ENCODE measurements around the gene MSL1. TPM values are rescaled to one million over a fixed set of nuclear protein-coding genes. Genes with fewer than 3 reads are reported as not detected.

Gene MSL1
- polyA plus RNA-seq, 1 donor from 2014 or later: 137 TPM

GRCh38 chr17:40168262-40168832 is 46.6 kb downstream of the MSL1 start (continued):
- TF ChIP-seq, protein P1, sequence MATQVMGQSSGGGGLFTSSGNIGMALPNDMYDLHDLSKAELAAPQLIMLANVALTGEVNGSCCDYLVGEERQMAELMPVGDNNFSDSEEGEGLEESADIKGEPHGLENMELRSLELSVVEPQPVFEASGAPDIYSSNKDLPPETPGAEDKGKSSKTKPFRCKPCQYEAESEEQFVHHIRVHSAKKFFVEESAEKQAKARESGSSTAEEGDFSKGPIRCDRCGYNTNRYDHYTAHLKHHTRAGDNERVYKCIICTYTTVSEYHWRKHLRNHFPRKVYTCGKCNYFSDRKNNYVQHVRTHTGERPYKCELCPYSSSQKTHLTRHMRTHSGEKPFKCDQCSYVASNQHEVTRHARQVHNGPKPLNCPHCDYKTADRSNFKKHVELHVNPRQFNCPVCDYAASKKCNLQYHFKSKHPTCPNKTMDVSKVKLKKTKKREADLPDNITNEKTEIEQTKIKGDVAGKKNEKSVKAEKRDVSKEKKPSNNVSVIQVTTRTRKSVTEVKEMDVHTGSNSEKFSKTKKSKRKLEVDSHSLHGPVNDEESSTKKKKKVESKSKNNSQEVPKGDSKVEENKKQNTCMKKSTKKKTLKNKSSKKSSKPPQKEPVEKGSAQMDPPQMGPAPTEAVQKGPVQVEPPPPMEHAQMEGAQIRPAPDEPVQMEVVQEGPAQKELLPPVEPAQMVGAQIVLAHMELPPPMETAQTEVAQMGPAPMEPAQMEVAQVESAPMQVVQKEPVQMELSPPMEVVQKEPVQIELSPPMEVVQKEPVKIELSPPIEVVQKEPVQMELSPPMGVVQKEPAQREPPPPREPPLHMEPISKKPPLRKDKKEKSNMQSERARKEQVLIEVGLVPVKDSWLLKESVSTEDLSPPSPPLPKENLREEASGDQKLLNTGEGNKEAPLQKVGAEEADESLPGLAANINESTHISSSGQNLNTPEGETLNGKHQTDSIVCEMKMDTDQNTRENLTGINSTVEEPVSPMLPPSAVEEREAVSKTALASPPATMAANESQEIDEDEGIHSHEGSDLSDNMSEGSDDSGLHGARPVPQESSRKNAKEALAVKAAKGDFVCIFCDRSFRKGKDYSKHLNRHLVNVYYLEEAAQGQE (IDR thresholded peaks at IDR 0.05; ENCODE audit: borderline replicate concordance): no peak
- TF ChIP-seq TAF1 (IDR thresholded peaks at IDR 0.05; ENCODE audit: low read depth) (no peak), MXI1 (conservative IDR thresholded peaks at IDR 0.05; ENCODE audit: poor library complexity, severe bottlenecking) (no peak)

DNA sequence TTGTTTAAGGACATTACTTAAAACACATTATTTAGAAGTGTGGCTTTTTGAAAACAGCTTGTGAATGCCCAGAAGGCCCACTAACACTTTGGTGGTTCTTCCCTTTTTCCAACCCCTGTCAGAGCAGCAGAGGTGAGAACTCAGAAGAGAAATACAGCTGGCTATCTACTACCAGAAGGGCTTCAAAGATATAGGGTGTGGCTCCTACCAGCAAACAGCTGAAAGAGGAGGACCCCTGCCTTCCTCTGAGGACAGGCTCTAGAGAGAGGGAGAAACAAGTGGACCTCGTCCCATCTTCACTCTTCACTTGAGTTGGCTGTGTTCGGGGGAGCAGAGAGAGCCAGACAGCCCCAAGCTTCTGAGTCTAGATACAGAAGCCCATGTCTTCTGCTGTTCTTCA is 48.6 kb downstream of the MSL1 start:
- no peak overlapping the region for H3K4me3 ChIP-seq (ENCODE audit: low read length)
- no peaks in the 10 kb centered on the region for H3K79me2 ChIP-seq (replicated peaks; ENCODE audit: insufficient read depth, low read length)
- H3K9me3 ChIP-seq (ENCODE audit: low read length): no peaks in the 10 kb centered on the region
- no peaks in the 10 kb centered on the region for H4K20me1 ChIP-seq (ENCODE audit: insufficient read depth)
- H3K4me2 ChIP-seq (ENCODE audit: low read length): no peak overlapping the region
- H3K9ac ChIP-seq (ENCODE audit: low read length): no peak overlapping the region
- no peaks in the 10 kb centered on the region for H3K9me2 ChIP-seq (ENCODE audit: insufficient read depth, low read length)
- TF ChIP-seq EP300 (conservative IDR thresholded peaks at IDR 0.05; ENCODE audit: poor library complexity, severe bottlenecking) (no peak), EZH2 (IDR thresholded peaks at IDR 0.05; ENCODE audit: borderline replicate concordance, insufficient read depth, low read length, poor library complexity, severe bottlenecking) (no peak), TAF1 (IDR thresholded peaks at IDR 0.05; ENCODE audit: low read depth) (no peak), POLR2AphosphoS5 (IDR thresholded peaks at IDR 0.05) (no peak), SMC3 (conservative IDR thresholded peaks at IDR 0.05; ENCODE audit: poor library complexity) (no peak), RAD21 (conservative IDR thresholded peaks at IDR 0.05) (no peak), MXI1 (conservative IDR thresholded peaks at IDR 0.05; ENCODE audit: poor library complexity, severe bottlenecking) (no peak)
- TF ChIP-seq, protein P2, sequence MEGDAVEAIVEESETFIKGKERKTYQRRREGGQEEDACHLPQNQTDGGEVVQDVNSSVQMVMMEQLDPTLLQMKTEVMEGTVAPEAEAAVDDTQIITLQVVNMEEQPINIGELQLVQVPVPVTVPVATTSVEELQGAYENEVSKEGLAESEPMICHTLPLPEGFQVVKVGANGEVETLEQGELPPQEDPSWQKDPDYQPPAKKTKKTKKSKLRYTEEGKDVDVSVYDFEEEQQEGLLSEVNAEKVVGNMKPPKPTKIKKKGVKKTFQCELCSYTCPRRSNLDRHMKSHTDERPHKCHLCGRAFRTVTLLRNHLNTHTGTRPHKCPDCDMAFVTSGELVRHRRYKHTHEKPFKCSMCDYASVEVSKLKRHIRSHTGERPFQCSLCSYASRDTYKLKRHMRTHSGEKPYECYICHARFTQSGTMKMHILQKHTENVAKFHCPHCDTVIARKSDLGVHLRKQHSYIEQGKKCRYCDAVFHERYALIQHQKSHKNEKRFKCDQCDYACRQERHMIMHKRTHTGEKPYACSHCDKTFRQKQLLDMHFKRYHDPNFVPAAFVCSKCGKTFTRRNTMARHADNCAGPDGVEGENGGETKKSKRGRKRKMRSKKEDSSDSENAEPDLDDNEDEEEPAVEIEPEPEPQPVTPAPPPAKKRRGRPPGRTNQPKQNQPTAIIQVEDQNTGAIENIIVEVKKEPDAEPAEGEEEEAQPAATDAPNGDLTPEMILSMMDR (IDR thresholded peaks at IDR 0.05; ENCODE audit: poor library complexity, severe bottlenecking): no peak
- TF ChIP-seq, protein P1 (IDR thresholded peaks at IDR 0.05; ENCODE audit: borderline replicate concordance): no peak
- no peak overlapping the region for H3K27ac ChIP-seq (ENCODE audit: low read length)
- no peaks in the 10 kb centered on the region for H3F3A ChIP-seq (ENCODE audit: insufficient read depth, low read length, poor library complexity, severe bottlenecking)
- H3K27me3 ChIP-seq (ENCODE audit: insufficient read depth, low read depth, low read length): no peaks in the 10 kb centered on the region
- no peak overlapping the region for H2AFZ ChIP-seq (ENCODE audit: low read depth, low read length)
- H3K36me3 ChIP-seq (ENCODE audit: insufficient read depth, low read length): peaks cover 7% of the 10 kb centered on the region
